GM12878 (cell line): ENCODE results near the gene OR2C3.

Experiments used
- EZH2 ChIP-seq: IDR thresholded peaks from 2 replicates; pipeline ENCODE4 v1.6.1; 2012; ENCODE audit warnings: low read depth, mild to moderate bottlenecking, control low read depth, inconsistent platforms, low read length, borderline replicate concordance; ENCODE audit not compliant: control insufficient read depth
- POLR2A ChIP-seq: IDR thresholded peaks from 2 replicates; pipeline ENCODE4 v1.6.1; 2011; ENCODE audit warnings: low read depth, mild to moderate bottlenecking, low read length
- POLR2AphosphoS5 ChIP-seq: IDR thresholded peaks from 2 replicates; pipeline ENCODE4 v1.6.1; 2011; ENCODE audit warnings: mild to moderate bottlenecking, low read length, inconsistent platforms
- YY1 ChIP-seq: IDR thresholded peaks from 2 replicates; pipeline ENCODE4 v1.6.1; 2011; ENCODE audit warnings: low read depth, mild to moderate bottlenecking, low read length
- TF ChIP-seq, protein P1 (sequence below), 3 experiments: IDR thresholded peaks in 2 of 3; conservative IDR thresholded peaks in 1 of 3; 2 replicates each; pipeline ENCODE4 v1.5.1; 2011; ENCODE audit warnings: low read depth in 3 of 3, low read length in 3 of 3, mild to moderate bottlenecking in 3 of 3, control low read depth in 2 of 3, moderate library complexity in 2 of 3, inconsistent platforms in 1 of 3, mixed read lengths in 1 of 3; ENCODE audit not compliant: control insufficient read depth in 2 of 3, insufficient read depth in 1 of 3; ENCODE audit errors: extremely low read depth in 1 of 3

DNA sequence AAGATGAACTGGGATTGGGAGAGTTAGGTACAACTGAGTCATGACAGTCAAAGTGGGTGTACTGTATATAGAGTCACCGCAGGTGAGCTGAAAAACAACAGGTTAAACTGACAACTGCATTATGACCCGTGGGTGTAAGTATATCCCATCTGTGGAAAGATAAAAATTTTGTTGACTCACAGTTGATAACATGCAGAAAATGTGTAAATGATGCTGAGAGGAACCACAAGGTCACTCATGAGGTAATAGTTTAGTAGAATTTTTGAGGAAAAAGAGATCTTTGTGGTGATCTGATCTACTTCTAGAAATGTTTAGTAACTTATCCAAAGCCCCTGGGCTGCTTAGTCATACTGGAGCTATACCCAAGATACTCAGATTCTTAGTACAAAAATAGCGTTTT is 838 bp downstream of the OR2C3 start:
- TF ChIP-seq EZH2 (no peak), YY1 (no peak), POLR2AphosphoS5 (no peak), POLR2A (no peak)
- TF ChIP-seq, protein P1, sequence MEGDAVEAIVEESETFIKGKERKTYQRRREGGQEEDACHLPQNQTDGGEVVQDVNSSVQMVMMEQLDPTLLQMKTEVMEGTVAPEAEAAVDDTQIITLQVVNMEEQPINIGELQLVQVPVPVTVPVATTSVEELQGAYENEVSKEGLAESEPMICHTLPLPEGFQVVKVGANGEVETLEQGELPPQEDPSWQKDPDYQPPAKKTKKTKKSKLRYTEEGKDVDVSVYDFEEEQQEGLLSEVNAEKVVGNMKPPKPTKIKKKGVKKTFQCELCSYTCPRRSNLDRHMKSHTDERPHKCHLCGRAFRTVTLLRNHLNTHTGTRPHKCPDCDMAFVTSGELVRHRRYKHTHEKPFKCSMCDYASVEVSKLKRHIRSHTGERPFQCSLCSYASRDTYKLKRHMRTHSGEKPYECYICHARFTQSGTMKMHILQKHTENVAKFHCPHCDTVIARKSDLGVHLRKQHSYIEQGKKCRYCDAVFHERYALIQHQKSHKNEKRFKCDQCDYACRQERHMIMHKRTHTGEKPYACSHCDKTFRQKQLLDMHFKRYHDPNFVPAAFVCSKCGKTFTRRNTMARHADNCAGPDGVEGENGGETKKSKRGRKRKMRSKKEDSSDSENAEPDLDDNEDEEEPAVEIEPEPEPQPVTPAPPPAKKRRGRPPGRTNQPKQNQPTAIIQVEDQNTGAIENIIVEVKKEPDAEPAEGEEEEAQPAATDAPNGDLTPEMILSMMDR (IDR thresholded peaks at IDR 0.05 in 2 of 3, conservative IDR thresholded peaks at IDR 0.05 in 1 of 3; ENCODE audit: control insufficient read depth in 2 of 3, extremely low read depth in 1 of 3, insufficient read depth in 1 of 3, low read depth in 3 of 3, low read length in 3 of 3), result no peak
